Measurements from ENCODE around the gene NME4. TPM values are rescaled to one million over a fixed set of nuclear protein-coding genes. Genes with fewer than 3 reads are reported as not detected.
"Not testable (repeated sequence)": the region's sequence is repeated elsewhere in the genome, so short reads cannot be mapped to it uniquely, and the experiment has no call there.

The NME4 gene
- total RNA-seq, 2 donors from 2014 or later = 38.4 to 39.1 TPM

DNA sequence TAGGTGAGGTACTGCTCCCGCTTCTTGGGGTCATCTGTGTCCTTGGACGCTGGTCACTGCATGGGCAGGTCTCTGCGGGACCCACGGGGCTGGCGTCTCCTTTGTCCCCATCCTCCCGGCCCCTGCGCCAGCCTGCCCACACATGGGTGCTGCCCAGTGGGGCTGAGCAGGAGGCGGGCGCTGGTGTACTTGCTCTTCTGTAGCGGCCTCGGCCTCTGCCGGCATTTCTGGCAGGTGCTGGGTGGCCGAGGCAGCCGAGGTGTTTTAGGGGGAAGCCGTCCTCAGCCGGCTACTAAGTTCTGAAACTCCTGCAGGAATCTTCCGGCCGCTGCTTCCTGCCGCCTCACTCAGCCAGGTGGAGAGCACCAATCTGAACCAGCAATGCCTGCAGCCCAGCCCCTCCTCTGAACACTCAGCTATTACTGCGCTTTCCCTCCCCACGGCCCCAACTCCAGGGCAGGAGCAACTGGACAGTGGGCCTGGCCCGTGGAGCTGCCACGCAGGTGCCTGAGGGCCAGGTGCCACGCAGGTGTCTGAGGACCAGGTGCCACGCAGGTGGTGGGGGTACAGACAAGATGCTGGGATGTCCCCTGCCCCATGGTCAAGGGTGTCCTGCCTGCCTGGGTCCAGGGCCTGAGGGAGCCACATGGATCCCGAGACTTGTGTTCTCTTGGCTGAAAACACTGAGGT, 14.7 kb downstream of the NME4 start:
- DNase-seq (no peak), ATAC-seq (no peak)
- intact Hi-C loops (cut with DNase I, micrococcal nuclease) = no loop called here

DNA sequence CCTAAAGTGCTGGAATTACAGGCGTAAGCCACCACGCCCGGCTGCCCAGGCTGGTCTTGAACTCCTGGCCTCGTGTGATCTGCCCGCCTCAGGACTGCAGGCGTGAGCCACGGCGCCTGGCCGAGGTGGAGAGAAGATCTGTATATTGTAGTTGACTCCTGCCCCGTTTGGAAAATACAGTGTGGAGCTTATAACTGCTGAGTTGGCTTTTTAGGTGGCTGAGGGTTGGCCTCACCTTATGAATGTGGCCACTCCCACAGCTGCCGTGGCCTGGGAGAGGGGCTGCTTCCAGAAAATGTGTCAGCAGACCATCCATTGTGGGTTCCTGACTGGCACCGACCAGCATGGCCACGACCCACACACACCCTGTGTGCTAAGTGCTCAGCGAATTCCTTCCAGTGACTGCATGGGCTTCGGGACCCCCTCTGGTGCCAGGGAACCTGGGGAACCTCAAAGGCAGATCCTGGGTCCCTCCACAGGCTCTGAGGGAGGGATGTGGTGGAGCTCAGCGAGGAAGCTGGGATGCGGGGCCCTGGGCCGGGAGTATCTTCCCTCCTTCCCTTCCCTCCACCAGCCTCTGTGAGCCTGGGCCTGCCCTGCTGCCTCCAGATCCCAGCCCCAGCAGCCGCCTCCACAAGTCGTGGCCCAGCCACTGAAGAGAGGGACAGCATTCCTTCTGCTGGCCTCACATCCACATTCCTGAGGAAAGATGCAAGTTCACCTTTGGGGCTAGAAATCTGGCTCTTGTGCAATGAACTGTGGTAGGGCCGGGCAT, 17.6 kb downstream of the NME4 start:
- ATAC-seq (peak; percentile 17), DNase-seq (no peak)
- intact Hi-C loops (cut with DNase I, micrococcal nuclease) = no loop called here

- DNase-seq; ATAC-seq; intact Hi-C loops (cut with DNase I, micrococcal nuclease): not testable (repeated sequence)
Observed at GRCh38 chr16:415170-415498, 18.1 kb downstream of the NME4 start.

GRCh38 chr16:422179-422578, 25.2 kb downstream of the NME4 start:
- not testable (repeated sequence) for ATAC-seq, DNase-seq

GRCh38 chr16:424033-424622, 27.1 kb downstream of the NME4 start:
- ATAC-seq (no peak), DNase-seq (peak; percentile 22 to 66)
- intact Hi-C loops (cut with DNase I, micrococcal nuclease) = no loop called here

More at GRCh38 chr16:422179-422578, 25.2 kb downstream of the NME4 start:
- intact Hi-C loops (cut with DNase I, micrococcal nuclease) = not testable (repeated sequence)

DNA sequence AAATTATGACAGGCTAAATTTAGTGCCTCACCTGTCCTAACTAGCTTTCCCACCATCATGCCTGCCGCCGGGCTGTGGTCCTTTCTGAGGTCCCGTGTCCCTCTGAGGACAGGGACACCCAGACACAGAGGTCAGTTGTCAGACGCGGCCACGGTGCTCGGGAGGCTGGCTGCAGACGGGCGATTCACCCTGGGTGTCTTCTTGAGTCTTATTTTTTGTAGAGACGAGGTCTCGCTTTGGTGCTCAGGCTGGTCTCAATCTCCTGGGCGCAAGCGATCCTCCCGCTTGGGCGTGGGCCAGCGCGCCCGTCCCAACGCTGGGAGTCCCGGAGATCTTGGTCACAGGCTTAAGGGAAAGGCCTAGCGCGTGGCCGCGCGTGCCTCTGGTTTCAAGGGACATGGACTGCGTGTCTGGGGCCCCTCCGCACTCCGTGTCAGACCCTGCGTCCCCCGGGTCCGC, 27.7 kb downstream of the NME4 start:
- ATAC-seq = peak; percentile 58
- DNase-seq = peak in 1 of 2 donors; percentile 60
- intact Hi-C loops (cut with DNase I, micrococcal nuclease) = no loop called here

DNA sequence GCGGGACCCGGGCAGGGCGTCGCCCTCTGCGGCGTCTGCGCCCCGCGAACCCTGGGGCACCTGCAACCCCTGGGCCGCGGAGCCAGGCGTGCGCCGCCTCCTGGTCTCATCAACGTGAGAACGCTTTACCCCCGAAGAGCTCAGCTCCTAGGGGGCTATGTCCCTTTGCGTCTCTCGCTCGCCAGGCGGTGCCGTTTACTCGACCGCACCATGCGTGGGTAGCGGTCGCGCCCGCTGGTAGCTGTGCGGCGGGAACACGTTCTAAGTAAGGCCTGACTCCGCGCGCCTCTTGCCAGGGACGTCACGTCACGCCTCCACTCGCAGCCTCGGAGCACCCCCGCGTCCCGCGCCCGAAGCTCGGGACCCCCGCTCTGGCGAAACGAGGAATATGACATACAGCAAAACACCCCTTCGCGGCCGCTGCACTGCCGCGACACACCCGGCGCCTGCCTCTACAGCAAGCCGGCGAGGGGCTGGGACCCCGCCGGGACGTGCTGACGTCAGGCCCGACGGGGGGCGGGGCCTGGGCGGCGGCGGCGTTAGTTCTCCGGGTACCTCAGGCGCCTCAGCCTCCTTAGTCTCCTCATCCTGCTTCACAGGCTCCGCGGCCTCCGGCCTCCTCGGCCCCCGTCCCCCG, 28.2 kb downstream of the NME4 start, which contains the start of gene RAB11FIP3:
Gene RAB11FIP3, plus strand, starts transcription at position 568 of the 637 bp plus-strand sequence. CDS start 358 bp downstream, outside the sequence.
- peak; percentile 76 to 85 for DNase-seq
- peak; percentile 89 for ATAC-seq
- intact Hi-C loops (cut with DNase I, micrococcal nuclease) = no loop called here

DNA sequence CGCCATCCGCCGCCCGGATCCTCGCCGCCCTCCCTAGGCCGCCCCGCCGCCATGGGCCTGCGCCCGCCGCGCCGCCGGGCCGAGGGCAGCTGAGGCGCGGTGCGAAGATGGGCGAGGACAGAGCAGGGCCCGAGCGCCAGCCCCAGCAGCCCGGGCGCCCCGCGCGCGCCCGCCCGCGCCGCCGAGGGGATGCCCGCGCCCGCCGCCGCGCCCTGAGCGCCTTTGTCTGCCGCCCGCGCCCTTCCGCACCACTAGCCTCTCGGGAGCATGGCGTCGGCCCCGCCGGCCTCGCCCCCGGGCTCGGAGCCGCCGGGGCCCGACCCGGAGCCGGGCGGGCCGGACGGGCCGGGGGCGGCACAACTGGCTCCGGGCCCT, 28.7 kb downstream of the NME4 start:
- ATAC-seq (peak; percentile 26), DNase-seq (no peak)
- intact Hi-C loops (cut with DNase I, micrococcal nuclease) = no loop called here

DNA sequence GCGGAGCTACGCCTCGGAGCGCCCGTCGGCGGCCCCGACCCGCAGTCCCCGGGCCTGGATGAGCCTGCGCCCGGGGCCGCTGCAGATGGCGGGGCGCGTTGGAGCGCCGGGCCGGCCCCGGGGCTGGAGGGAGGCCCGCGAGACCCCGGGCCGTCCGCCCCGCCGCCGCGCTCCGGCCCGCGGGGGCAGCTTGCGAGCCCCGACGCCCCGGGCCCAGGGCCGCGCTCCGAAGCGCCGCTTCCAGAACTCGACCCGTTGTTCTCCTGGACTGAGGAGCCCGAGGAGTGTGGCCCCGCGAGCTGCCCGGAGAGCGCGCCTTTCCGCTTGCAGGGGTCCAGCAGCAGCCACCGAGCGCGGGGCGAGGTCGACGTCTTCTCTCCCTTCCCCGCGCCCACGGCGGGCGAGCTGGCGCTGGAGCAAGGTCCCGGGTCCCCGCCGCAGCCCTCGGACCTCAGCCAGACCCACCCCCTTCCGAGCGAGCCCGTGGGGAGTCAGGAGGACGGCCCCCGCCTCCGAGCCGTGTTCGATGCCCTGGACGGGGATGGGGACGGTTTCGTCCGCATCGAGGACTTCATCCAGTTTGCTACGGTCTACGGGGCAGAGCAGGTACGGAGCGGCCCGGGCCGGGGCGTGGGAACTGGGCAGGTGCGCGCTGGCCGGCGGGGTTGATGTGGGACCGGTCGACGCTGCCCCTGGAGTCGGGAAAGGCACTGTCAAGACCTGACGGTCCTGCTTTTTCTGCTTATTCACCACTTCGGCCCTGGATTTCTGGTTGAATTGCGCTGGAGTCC, 29.3 kb downstream of the NME4 start:
- intact Hi-C loops (cut with DNase I, micrococcal nuclease) = no loop called here
- ATAC-seq (peak; percentile 10), DNase-seq (peak in 1 of 2 donors; percentile 38)

GRCh38 chr16:426906-427249, 29.9 kb downstream of the NME4 start:
- DNase-seq (peak in 1 of 2 donors; percentile 23), ATAC-seq (no peak)
- intact Hi-C loops (cut with DNase I, micrococcal nuclease) = no loop called here

DNA sequence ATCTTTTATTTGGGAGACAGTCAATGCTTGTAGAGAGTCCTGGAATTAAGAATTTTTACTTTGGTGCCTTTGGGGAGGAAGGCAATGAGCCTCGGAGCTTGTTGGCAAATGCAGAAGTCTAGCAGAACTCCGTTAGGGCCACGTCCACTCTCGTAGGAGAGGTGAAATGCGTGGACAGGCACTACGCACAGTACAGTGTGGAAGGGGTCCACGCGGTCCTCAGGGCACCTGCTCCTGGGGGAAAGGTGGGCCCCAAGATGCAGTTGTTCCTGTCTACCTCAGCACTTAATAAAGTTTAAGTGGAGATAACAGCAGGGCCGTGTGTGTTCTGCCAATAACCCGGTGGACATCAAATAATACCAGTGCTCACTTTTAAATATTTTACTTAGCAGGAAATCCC, 30.3 kb downstream of the NME4 start:
- ATAC-seq (no peak), DNase-seq (no peak)
- intact Hi-C loops (cut with DNase I, micrococcal nuclease) = no loop called here

DNA sequence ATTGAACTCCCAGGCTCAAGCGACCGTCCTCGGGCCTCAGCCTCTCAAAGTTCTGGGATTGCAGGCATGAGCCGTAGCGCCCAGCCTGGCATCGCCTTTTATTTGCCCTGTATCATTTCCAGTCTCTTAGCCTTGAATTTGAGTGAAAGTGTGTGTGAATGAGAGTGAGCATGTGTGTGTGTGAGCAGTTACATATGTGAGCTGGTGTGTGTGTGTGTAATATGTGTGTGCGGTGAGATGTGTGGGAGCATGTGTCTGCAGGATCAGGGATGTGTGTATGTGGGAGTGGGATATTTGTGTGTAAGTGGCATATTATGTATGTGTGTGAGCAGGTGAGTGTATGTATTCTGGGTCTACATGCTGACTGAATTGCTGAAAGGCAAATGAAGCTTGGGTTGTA, 33.9 kb downstream of the NME4 start:
- ATAC-seq (no peak), DNase-seq (no peak)
- intact Hi-C loops (cut with DNase I, micrococcal nuclease) = no loop called here

GRCh38 chr16:440627-441026, 43.6 kb downstream of the NME4 start:
- no peak for DNase-seq
- ATAC-seq = no peak
- intact Hi-C loops (cut with DNase I, micrococcal nuclease) = no loop called here

- DNase-seq (no peak), ATAC-seq (no peak)
- intact Hi-C loops (cut with DNase I, micrococcal nuclease) = no loop called here
Observed at GRCh38 chr16:441447-441846, 44.4 kb downstream of the NME4 start.

- intact Hi-C loops (cut with DNase I, micrococcal nuclease) = no loop called here
- ATAC-seq = no peak
- no peak for DNase-seq
Observed at GRCh38 chr16:442976-443375, 46.0 kb downstream of the NME4 start.

DNA sequence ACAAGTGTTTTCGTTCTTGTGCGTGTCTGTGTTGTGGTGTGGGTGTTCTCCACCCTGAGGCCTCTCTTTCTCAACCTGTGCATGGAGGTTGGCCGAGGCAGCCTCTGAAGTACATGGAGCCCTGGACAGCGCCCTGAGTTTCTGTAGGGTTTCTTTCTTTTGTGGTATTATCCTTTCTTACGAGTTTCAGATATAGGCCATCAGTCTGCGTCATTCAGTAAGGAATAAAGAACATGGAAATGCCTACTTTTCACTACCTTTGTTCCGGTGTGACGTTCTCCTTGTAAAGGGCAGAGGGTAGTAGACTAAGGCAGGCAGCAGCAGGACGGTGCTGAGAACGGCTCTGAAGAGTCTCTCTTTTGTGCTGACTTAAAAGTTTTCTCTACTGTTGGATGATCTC, 47.0 kb downstream of the NME4 start:
- no peak for DNase-seq
- intact Hi-C loops (cut with DNase I, micrococcal nuclease) = no loop called here
- no peak for ATAC-seq

DNA sequence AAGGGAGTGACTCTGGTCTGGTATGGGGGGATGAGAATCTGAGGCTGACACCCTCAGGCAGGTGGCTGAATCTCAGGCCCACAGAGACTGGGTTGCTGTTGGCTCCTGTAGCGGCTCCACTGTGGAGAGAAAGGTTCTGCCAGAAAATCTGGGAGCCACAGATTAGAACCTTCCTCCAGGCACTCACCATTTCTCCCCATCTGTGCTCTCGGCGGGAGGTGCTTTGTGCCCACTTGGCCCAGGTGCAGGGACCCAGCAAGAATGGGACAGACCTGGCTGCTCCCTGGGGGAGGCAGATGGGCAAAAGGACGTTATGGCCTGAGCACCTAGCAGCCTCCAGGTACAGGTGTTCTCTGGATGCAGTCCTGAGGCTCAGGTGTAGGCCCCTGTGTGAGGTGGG, 48.6 kb downstream of the NME4 start:
- no peak for DNase-seq
- intact Hi-C loops (cut with DNase I, micrococcal nuclease) = no loop called here
- ATAC-seq = no peak
